GM12878 (cell line): ENCODE results near the gene CHST8. TPM values are rescaled to one million over a fixed set of nuclear protein-coding genes. Genes with fewer than 3 reads are reported as not detected.

ENCODE experiments used
- ATAC-seq: fragments of 200-7000 bp; cut with Tn5 transposase; 3 replicates; pipeline ENCODE4 v1.9.1; 2020; ENCODE audit warnings: mild to moderate bottlenecking, moderate library complexity
- BruUV-seq: library from RNA; stranded (reverse); fragments of 400-500 nt; replicated peaks from 2 replicates; lab custom pipeline; 2021; lab: Mats Ljungman, UMichigan
- CTCF ChIA-PET: fragments of 300-600 bp; sonication (Branson Sonifier 250); formaldehyde crosslinking; extraction: SDS; loops from one replicate; lab custom pipeline; 2021; ENCODE audit warnings: inconsistent platforms; lab: Yijun Ruan, JAX
- POLR2A ChIA-PET: fragments of 350-600 bp; formaldehyde crosslinking; extraction: SDS; loops from one replicate; lab custom pipeline; 2021; ENCODE audit warnings: inconsistent platforms; lab: Charles Lee
- RAD21 ChIA-PET: fragments of 300-600 bp; sonication (Branson Sonifier 250); formaldehyde crosslinking; loops from one replicate; lab custom pipeline; 2023; ENCODE audit warnings: antibody characterized with exemption; ENCODE audit not compliant: unreplicated experiment; lab: Charles Lee
- SMC1A ChIA-PET: fragments of 300-600 bp; sonication (Branson Sonifier 250); formaldehyde crosslinking; loops from one replicate; lab custom pipeline; 2023; ENCODE audit not compliant: unreplicated experiment, uncharacterized antibody; lab: Charles Lee
- DNase-seq: peaks from one replicate; pipeline ENCODE4 v3.0.0-alpha.2; 2011; ENCODE audit warnings: low read depth, low spot score
- FAIRE-seq: peaks from 3 replicates; lab custom pipeline; 2011; peaks lifted over from hg19 to GRCh38; lab: Jason Lieb, UNC
- H2AFZ ChIP-seq: 2 replicates; pipeline ENCODE4 v1.6.0; 2011; ENCODE audit warnings: low read depth, low read length, control low read depth; ENCODE audit not compliant: control insufficient read depth
- H3K27ac ChIP-seq: 2 replicates; pipeline ENCODE4 v1.5.1; 2011; ENCODE audit warnings: control low read depth; ENCODE audit not compliant: control insufficient read depth, insufficient read depth
- H3K27me3 ChIP-seq, 2 experiments: replicated peaks in 1 of 2; 2 replicates each; pipeline versions ENCODE4 v1.6.0 to v1.6.1; 2011; ENCODE audit warnings: low read length in 1 of 2; ENCODE audit not compliant: control insufficient read depth in 2 of 2, insufficient read depth in 2 of 2
- H3K36me3 ChIP-seq, 2 experiments: 2 replicates each; pipeline ENCODE4 v1.5.1; 2011; ENCODE audit warnings: low read length in 1 of 2; ENCODE audit not compliant: control insufficient read depth in 2 of 2, insufficient read depth in 2 of 2
- H3K4me1 ChIP-seq: 2 replicates; pipeline ENCODE4 v1.6.1; 2011; ENCODE audit warnings: mild to moderate bottlenecking, low read length, moderate library complexity, mixed read lengths; ENCODE audit not compliant: control insufficient read depth, insufficient read depth
- H3K4me2 ChIP-seq: 2 replicates; pipeline ENCODE4 v1.6.0; 2011; ENCODE audit warnings: control low read depth; ENCODE audit not compliant: control insufficient read depth, insufficient read depth
- H3K4me3 ChIP-seq: fragments of 200-600 bp; sonication (generic); 2 replicates; pipeline ENCODE4 v1.5.1; 2016
- H3K79me2 ChIP-seq: 2 replicates; pipeline ENCODE4 v1.6.0; 2011; ENCODE audit warnings: low read length; ENCODE audit not compliant: control insufficient read depth, insufficient read depth
- H3K9ac ChIP-seq: 2 replicates; pipeline ENCODE4 v1.8.0; 2011; ENCODE audit warnings: low read length, control low read depth, mixed read lengths; ENCODE audit not compliant: control insufficient read depth, insufficient read depth
- H3K9me3 ChIP-seq: replicated peaks from 3 replicates; pipeline ENCODE4 v1.5.1; 2011; ENCODE audit warnings: mild to moderate bottlenecking, low read length; ENCODE audit not compliant: control insufficient read depth, insufficient read depth
- H4K20me1 ChIP-seq: 2 replicates; pipeline ENCODE4 v1.6.0; 2011; ENCODE audit not compliant: control insufficient read depth, insufficient read depth
- ATF7 ChIP-seq: fragments of 450-650 bp; IDR thresholded peaks from 2 replicates; pipeline ENCODE4 v1.6.1; 2016; ENCODE audit warnings: low read depth, mild to moderate bottlenecking
- CHD2 ChIP-seq: IDR thresholded peaks from 2 replicates; pipeline ENCODE4 v1.6.1; 2011; ENCODE audit warnings: low read depth, low read length, improper control_type of control experiment, borderline replicate concordance
- ETV6 ChIP-seq, 2 experiments: fragments of 450-650 bp in 1 of 2; IDR thresholded peaks in 1 of 2; conservative IDR thresholded peaks in 1 of 2; 2 replicates each; pipeline ENCODE4 v1.6.1; 2014; ENCODE audit warnings: antibody characterized with exemption in 1 of 2, borderline replicate concordance in 1 of 2, low read depth in 1 of 2, mild to moderate bottlenecking in 1 of 2, moderate library complexity in 1 of 2
- EZH2 ChIP-seq: IDR thresholded peaks from 2 replicates; pipeline ENCODE4 v1.6.1; 2012; ENCODE audit warnings: low read depth, mild to moderate bottlenecking, control low read depth, inconsistent platforms, low read length, borderline replicate concordance; ENCODE audit not compliant: control insufficient read depth
- FOXK2 ChIP-seq: fragments of 450-650 bp; IDR thresholded peaks from 2 replicates; pipeline ENCODE4 v1.6.1; 2017; ENCODE audit warnings: mild to moderate bottlenecking, moderate library complexity
- HDGF ChIP-seq: fragments of 450-650 bp; IDR thresholded peaks from 2 replicates; pipeline ENCODE4 v1.6.1; 2016; ENCODE audit warnings: antibody characterized with exemption
- MEF2B ChIP-seq: fragments of 450-650 bp; IDR thresholded peaks from 2 replicates; pipeline ENCODE4 v1.6.1; 2018; ENCODE audit warnings: mild to moderate bottlenecking, moderate library complexity; ENCODE audit not compliant: partially characterized antibody, poor library complexity, severe bottlenecking
- MYC ChIP-seq: IDR thresholded peaks from 2 replicates; pipeline ENCODE4 v1.6.1; 2011; ENCODE audit warnings: mild to moderate bottlenecking, low read length, moderate library complexity, inconsistent platforms; ENCODE audit not compliant: insufficient read depth, insufficient replicate concordance, insufficient read length, severe bottlenecking
- NFXL1 ChIP-seq: fragments of 450-650 bp; IDR thresholded peaks from 2 replicates; pipeline ENCODE4 v1.6.1; 2017; ENCODE audit warnings: antibody characterized with exemption, mild to moderate bottlenecking, borderline replicate concordance
- POLR2AphosphoS5 ChIP-seq: IDR thresholded peaks from 2 replicates; pipeline ENCODE4 v1.6.1; 2011; ENCODE audit warnings: mild to moderate bottlenecking, low read length, inconsistent platforms
- POU2F2 ChIP-seq: IDR thresholded peaks from 3 replicates; pipeline ENCODE4 v1.6.1; 2011; ENCODE audit warnings: low read depth, mild to moderate bottlenecking, low read length, borderline replicate concordance
- RCOR1 ChIP-seq: conservative IDR thresholded peaks from 2 replicates; pipeline ENCODE4 v1.6.1; 2012; ENCODE audit warnings: low read depth, low read length, improper control_type of control experiment
- RFX5 ChIP-seq: IDR thresholded peaks from 2 replicates; pipeline ENCODE4 v1.6.1; 2011; ENCODE audit warnings: low read depth, low read length, improper control_type of control experiment
- WGBS: methylation state at CpG from one replicate; pipeline ENCODE4 v1.1.6; 2016; ENCODE audit warnings: low lambda C conversion rate; ENCODE audit not compliant: insufficient replicate concordance, insufficient coverage; ENCODE audit errors: missing lambda C conversion rate; 5-methylcytosine and 5-hydroxymethylcytosine counted together
- in situ Hi-C: fragments of 300-500 bp; cut with MboI; formaldehyde crosslinking; loops from 9 replicates; pipeline ENCODE4 v1.14.3; 2018; ENCODE audit warnings: mixed read lengths
- intact Hi-C: fragments of 100-400 bp; cut with micrococcal nuclease; formaldehyde crosslinking; loops from one replicate; pipeline ENCODE4 v1.14.2; 2022; ENCODE audit not compliant: unreplicated experiment
- polyA plus RNA-seq, 11 experiments: library from polyadenylated mRNA; depleted of rRNA in 4 of 11; unstranded in 6 of 11; stranded (reverse) in 5 of 11; fragments of >200 nt; fragmentation: Nextera tagmentation in 4 of 11; fragmentation: Illumina TruSeq in 1 of 11; extraction: Ambion mirVana in 4 of 11; extraction: Trizol in 1 of 11; gene quantifications; 1 replicate in 1 of 11; 2 replicates in 10 of 11; pipeline versions ENCODE4 v1.2.1 to v1.2.3, GENCODE V29; 2011 to 2016; ENCODE audit warnings: inconsistent platforms in 2 of 11, missing spikeins in 2 of 11, low read depth in 1 of 11
- total RNA-seq, 4 experiments: library from RNA; depleted of rRNA in 3 of 4; stranded (reverse); fragments of >200 nt in 3 of 4; fragmentation: Illumina TruSeq in 1 of 4; extraction: Trizol in 1 of 4; gene quantifications; 2 replicates each; pipeline versions ENCODE4 v1.2.1 to v1.2.3, GENCODE V29; 2013 to 2021
- TF ChIP-seq, protein P1 (sequence below): IDR thresholded peaks from 2 replicates; pipeline ENCODE4 v1.6.1; 2012; ENCODE audit warnings: low read length, inconsistent platforms
- TF ChIP-seq, protein P2 (sequence below): IDR thresholded peaks from 2 replicates; pipeline ENCODE4 v1.6.1; 2012; ENCODE audit warnings: improper control_type of control experiment, low read depth, low read length; ENCODE audit not compliant: insufficient replicate concordance

Gene CHST8
- total and polyA plus RNA-seq, 10 of the 15 experiments (the other 5 are each of a cell fraction or from before 2014, with no cell fraction given): 0.06 TPM; not detected in 9

DNA sequence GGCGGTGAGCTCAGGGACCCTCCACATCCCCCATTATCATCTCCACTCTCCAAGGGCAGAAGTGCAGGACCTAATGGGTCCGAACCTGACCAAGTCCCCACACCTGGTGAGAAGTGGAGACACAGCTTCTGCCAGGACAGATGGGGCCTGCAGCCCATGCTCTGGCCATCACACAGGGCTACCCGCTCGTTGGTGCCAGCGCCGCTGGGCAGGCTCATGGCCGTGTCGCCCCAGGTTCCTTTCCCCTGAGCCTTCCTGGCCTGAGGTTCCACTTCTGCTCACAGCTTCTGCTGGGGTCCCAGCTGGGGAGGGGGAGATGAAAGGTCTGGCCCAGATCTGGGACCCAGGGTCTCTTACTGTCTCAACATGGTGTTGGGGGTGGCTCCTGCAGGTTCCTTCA is 126.5 kb downstream of the CHST8 start:
- Histone ChIP-seq H3K36me3 (no peaks in the 10 kb centered on the region), H3K27ac (no peak overlapping the region), H3K79me2 (no peaks in the 10 kb centered on the region), H3K4me2 (no peak overlapping the region), H4K20me1 (no peaks in the 10 kb centered on the region), H2AFZ (no peak overlapping the region), H3K9me3 (no peaks in the 10 kb centered on the region), H3K4me3 (no peak overlapping the region), H3K9ac (no peak overlapping the region), H3K4me1 (no peaks in the 10 kb centered on the region), H3K27me3 (no peaks in the 10 kb centered on the region)
- CTCF ChIA-PET: interaction anchor here (0.6 kb wide), 1 partner anchor 43 kb away, joined by 3 read pairs; no protein-coding TSS in a partner anchor
- FAIRE-seq (no peak), DNase-seq (no peak), ATAC-seq (no peak)
- POLR2A ChIA-PET: no interaction called here
- RAD21 ChIA-PET: no interaction called here
- 52% methylated on average over 8 of the region's 8 CpGs for WGBS
- intact Hi-C loops: no loop called here
- in situ Hi-C loops: no loop called here
- SMC1A ChIA-PET: interaction anchor here (1.2 kb wide), 1 partner anchor 11 kb away, joined by 3 read pairs; no protein-coding TSS in a partner anchor
- no TSS peak for BruUV-seq
- TF ChIP-seq POU2F2 (no peak), FOXK2 (no peak), EZH2 (no peak), CHD2 (no peak), MYC (no peak), ATF7 (no peak), NFXL1 (no peak), RFX5 (no peak), POLR2AphosphoS5 (no peak), RCOR1 (no peak), HDGF (no peak), MEF2B (no peak), ETV6 (conservative IDR thresholded peaks at IDR 0.05 in 1 of 2, IDR thresholded peaks at IDR 0.05 in 1 of 2; ENCODE audit: borderline replicate concordance in 1 of 2, low read depth in 1 of 2) (no peak)
- TF ChIP-seq, protein P1, sequence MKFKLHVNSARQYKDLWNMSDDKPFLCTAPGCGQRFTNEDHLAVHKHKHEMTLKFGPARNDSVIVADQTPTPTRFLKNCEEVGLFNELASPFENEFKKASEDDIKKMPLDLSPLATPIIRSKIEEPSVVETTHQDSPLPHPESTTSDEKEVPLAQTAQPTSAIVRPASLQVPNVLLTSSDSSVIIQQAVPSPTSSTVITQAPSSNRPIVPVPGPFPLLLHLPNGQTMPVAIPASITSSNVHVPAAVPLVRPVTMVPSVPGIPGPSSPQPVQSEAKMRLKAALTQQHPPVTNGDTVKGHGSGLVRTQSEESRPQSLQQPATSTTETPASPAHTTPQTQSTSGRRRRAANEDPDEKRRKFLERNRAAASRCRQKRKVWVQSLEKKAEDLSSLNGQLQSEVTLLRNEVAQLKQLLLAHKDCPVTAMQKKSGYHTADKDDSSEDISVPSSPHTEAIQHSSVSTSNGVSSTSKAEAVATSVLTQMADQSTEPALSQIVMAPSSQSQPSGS: no peak
- TF ChIP-seq, protein P2, sequence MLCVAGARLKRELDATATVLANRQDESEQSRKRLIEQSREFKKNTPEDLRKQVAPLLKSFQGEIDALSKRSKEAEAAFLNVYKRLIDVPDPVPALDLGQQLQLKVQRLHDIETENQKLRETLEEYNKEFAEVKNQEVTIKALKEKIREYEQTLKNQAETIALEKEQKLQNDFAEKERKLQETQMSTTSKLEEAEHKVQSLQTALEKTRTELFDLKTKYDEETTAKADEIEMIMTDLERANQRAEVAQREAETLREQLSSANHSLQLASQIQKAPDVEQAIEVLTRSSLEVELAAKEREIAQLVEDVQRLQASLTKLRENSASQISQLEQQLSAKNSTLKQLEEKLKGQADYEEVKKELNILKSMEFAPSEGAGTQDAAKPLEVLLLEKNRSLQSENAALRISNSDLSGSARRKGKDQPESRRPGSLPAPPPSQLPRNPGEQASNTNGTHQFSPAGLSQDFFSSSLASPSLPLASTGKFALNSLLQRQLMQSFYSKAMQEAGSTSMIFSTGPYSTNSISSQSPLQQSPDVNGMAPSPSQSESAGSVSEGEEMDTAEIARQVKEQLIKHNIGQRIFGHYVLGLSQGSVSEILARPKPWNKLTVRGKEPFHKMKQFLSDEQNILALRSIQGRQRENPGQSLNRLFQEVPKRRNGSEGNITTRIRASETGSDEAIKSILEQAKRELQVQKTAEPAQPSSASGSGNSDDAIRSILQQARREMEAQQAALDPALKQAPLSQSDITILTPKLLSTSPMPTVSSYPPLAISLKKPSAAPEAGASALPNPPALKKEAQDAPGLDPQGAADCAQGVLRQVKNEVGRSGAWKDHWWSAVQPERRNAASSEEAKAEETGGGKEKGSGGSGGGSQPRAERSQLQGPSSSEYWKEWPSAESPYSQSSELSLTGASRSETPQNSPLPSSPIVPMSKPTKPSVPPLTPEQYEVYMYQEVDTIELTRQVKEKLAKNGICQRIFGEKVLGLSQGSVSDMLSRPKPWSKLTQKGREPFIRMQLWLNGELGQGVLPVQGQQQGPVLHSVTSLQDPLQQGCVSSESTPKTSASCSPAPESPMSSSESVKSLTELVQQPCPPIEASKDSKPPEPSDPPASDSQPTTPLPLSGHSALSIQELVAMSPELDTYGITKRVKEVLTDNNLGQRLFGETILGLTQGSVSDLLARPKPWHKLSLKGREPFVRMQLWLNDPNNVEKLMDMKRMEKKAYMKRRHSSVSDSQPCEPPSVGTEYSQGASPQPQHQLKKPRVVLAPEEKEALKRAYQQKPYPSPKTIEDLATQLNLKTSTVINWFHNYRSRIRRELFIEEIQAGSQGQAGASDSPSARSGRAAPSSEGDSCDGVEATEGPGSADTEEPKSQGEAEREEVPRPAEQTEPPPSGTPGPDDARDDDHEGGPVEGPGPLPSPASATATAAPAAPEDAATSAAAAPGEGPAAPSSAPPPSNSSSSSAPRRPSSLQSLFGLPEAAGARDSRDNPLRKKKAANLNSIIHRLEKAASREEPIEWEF: no peak
